Parathyroid adenoma (tissue), 2 donors: Measurements from ENCODE around the gene KRTAP10-12.

ENCODE experiments used
- H2AFZ ChIP-seq: fragments of 300-600 bp; sonication (generic); one replicate; pipeline ENCODE4 v1.7.0; 2017; ENCODE audit warnings: antibody characterized with exemption, mild to moderate bottlenecking
- H3K27ac ChIP-seq: fragments of 300-600 bp; sonication (generic); one replicate; pipeline ENCODE4 v1.7.0; 2017
- H3K27me3 ChIP-seq: fragments of 300-600 bp; sonication (generic); one replicate; pipeline ENCODE4 v1.7.0; 2017; ENCODE audit warnings: low read length; ENCODE audit not compliant: control insufficient read depth, insufficient read depth
- H3K36me3 ChIP-seq: fragments of 300-600 bp; sonication (generic); one replicate; pipeline ENCODE4 v1.7.0; 2017; ENCODE audit warnings: low read length; ENCODE audit not compliant: control insufficient read depth, insufficient read depth
- H3K4me1 ChIP-seq: fragments of 300-600 bp; sonication (generic); one replicate; pipeline ENCODE4 v1.7.0; 2017; ENCODE audit warnings: control low read depth
- H3K4me2 ChIP-seq: fragments of 300-600 bp; sonication (generic); one replicate; pipeline ENCODE4 v1.7.0; 2017; ENCODE audit warnings: low read length
- H3K4me3 ChIP-seq: fragments of 300-600 bp; sonication (generic); one replicate; pipeline ENCODE4 v1.7.0; 2017; ENCODE audit warnings: low read depth, low read length
- H3K79me2 ChIP-seq: fragments of 300-600 bp; sonication (generic); one replicate; pipeline ENCODE4 v1.7.0; 2017; ENCODE audit warnings: control low read depth
- H3K9ac ChIP-seq: fragments of 300-600 bp; sonication (generic); one replicate; pipeline ENCODE4 v1.7.0; 2017; ENCODE audit warnings: mild to moderate bottlenecking
- H3K9me3 ChIP-seq: fragments of 300-600 bp; sonication (generic); one replicate; pipeline ENCODE4 v1.7.0; 2017; ENCODE audit warnings: low read length; ENCODE audit not compliant: control insufficient read depth
- CTCF ChIP-seq: fragments of 300-600 bp; sonication (generic); IDR thresholded peaks from one replicate; pipeline ENCODE4 v1.7.0; 2017; ENCODE audit warnings: antibody characterized with exemption, mild to moderate bottlenecking
- donor health status: primary hyperparathyroidism.

KRTAP10-12 gene

GRCh38 chr21:44664691-44665090 lies 32.3 kb upstream of the KRTAP10-12 start:
- H3K27ac ChIP-seq = no peak overlapping the region
- H3K36me3 ChIP-seq = no peaks in the 10 kb centered on the region
- H3K79me2 ChIP-seq = no peaks in the 10 kb centered on the region
- no peaks in the 10 kb centered on the region for H3K4me1 ChIP-seq
- no peak overlapping the region for H3K4me2 ChIP-seq
- H3K9ac ChIP-seq = no peak overlapping the region
- no peak overlapping the region for H3K4me3 ChIP-seq
- H3K27me3 ChIP-seq = no peaks in the 10 kb centered on the region
- no peak for TF ChIP-seq CTCF
- H2AFZ ChIP-seq = no peak overlapping the region
- no peaks in the 10 kb centered on the region for H3K9me3 ChIP-seq

- Histone ChIP-seq H3K4me3 (no peak within 1 kb of the TSS), H3K79me2 (no peaks in the 10 kb centered on the region), H3K27me3 (no peaks in the 10 kb centered on the region), H3K36me3 (no peaks in the 10 kb centered on the region), H3K4me1 (no peaks in the 10 kb centered on the region), H3K9me3 (no peaks in the 10 kb centered on the region), H3K4me2 (no peak within 1 kb of the TSS), H2AFZ (no peak within 1 kb of the TSS), H3K9ac (no peak within 1 kb of the TSS), H3K27ac (no peak within 1 kb of the TSS)
- no peak for TF ChIP-seq CTCF
Measured at GRCh38 chr21:44666401-44667320, 30.3 kb upstream of the KRTAP10-12 start, which contains the start of gene KRTAP12-2. Gene KRTAP12-2 (minus strand): TSS chr21:44666927. CDS start chr21:44666886, 41 bp downstream.

- H3K9ac ChIP-seq = no peak overlapping the region
- no peak overlapping the region for H3K27ac ChIP-seq
- H2AFZ ChIP-seq = no peak overlapping the region
- TF ChIP-seq CTCF = no peak
- H3K4me3 ChIP-seq = no peak overlapping the region
- H3K4me2 ChIP-seq = no peak overlapping the region
- H3K36me3 ChIP-seq = no peaks in the 10 kb centered on the region
- H3K4me1 ChIP-seq = no peaks in the 10 kb centered on the region
- H3K9me3 ChIP-seq = no peaks in the 10 kb centered on the region
- no peaks in the 10 kb centered on the region for H3K27me3 ChIP-seq
- H3K79me2 ChIP-seq = no peaks in the 10 kb centered on the region
Measured at GRCh38 chr21:44667612-44668011, 29.4 kb upstream of the KRTAP10-12 start.

- Histone ChIP-seq H3K27ac (no peak overlapping the region), H3K36me3 (no peaks in the 10 kb centered on the region), H3K9me3 (no peaks in the 10 kb centered on the region), H2AFZ (no peak overlapping the region), H3K4me2 (no peak overlapping the region), H3K79me2 (no peaks in the 10 kb centered on the region), H3K4me3 (no peak overlapping the region), H3K27me3 (no peaks in the 10 kb centered on the region), H3K4me1 (no peaks in the 10 kb centered on the region), H3K9ac (no peak overlapping the region)
- TF ChIP-seq CTCF = no peak
Measured at GRCh38 chr21:44670642-44671432, 26.1 kb upstream of the KRTAP10-12 start.
